SK-N-SH (cell line): ENCODE results near the gene NBPF4. TPM values are rescaled to one million over a fixed set of nuclear protein-coding genes. Genes with fewer than 3 reads are reported as not detected.

Experiments used
- CTCF ChIA-PET: fragments of 300-600, 350-600 bp; formaldehyde crosslinking; extraction: SDS; loops from one replicate; lab custom pipeline; 2021; lab: Yijun Ruan, JAX
- POLR2A ChIA-PET: fragments of 350-600 bp; sonication (Branson Sonifier 250); formaldehyde crosslinking; extraction: SDS; loops from one replicate; lab custom pipeline; 2020; ENCODE audit warnings: antibody characterized with exemption, inconsistent platforms; lab: Yijun Ruan, JAX
- DNase-seq: peaks from one replicate; pipeline ENCODE4 v3.0.0; 2012
- H2AFZ ChIP-seq: fragments of 200-600 bp; sonication (generic); 2 replicates; pipeline ENCODE4 v1.8.1; 2016; ENCODE audit warnings: antibody characterized with exemption, mild to moderate bottlenecking, low read depth
- H3F3A ChIP-seq: fragments of 200-600 bp; sonication (generic); replicated peaks from 2 replicates; pipeline ENCODE3; 2016; ENCODE audit warnings: antibody characterized with exemption, mild to moderate bottlenecking; ENCODE audit not compliant: insufficient read depth
- H3K27ac ChIP-seq, 2 experiments: fragments of 200-500 bp in 1 of 2; fragments of 200-600 bp in 1 of 2; sonication (Bioruptor generic) in 1 of 2; sonication (generic), shearing (Covaris generic) in 1 of 2; 2 replicates each; pipeline versions ENCODE4 v1.5.1 to v1.6.1; 2014 to 2016; ENCODE audit warnings: low read depth in 2 of 2, inconsistent platforms in 1 of 2, low read length in 1 of 2, mild to moderate bottlenecking in 1 of 2, mixed read lengths in 1 of 2
- H3K27me3 ChIP-seq: fragments of 200-600 bp; sonication (generic), shearing (Covaris generic); 2 replicates; pipeline ENCODE4 v1.6.1; 2016; ENCODE audit warnings: mixed run types; ENCODE audit not compliant: insufficient read depth
- H3K36me3 ChIP-seq, 2 experiments: fragments of 200-500 bp in 1 of 2; fragments of 200-600 bp in 1 of 2; sonication (Bioruptor generic) in 1 of 2; sonication (generic) in 1 of 2; replicated peaks in 1 of 2; 2 replicates each; pipeline versions ENCODE3 to v1.5.1; 2014 to 2016; ENCODE audit warnings: low read length in 1 of 2, mild to moderate bottlenecking in 1 of 2; ENCODE audit not compliant: insufficient read depth in 2 of 2, control insufficient read depth in 1 of 2
- H3K4me1 ChIP-seq, 2 experiments: fragments of 200-500 bp in 1 of 2; fragments of 200-600 bp in 1 of 2; sonication (Bioruptor generic) in 1 of 2; sonication (generic), shearing (Covaris generic) in 1 of 2; 2 replicates each; pipeline versions ENCODE4 v1.5.1 to v1.6.1; 2014 to 2016; ENCODE audit warnings: low read depth in 1 of 2, low read length in 1 of 2, mixed run types in 1 of 2; ENCODE audit not compliant: insufficient read depth in 2 of 2, control insufficient read depth in 1 of 2
- H3K4me2 ChIP-seq: fragments of 200-600 bp; sonication (generic), shearing (Covaris generic); 2 replicates; pipeline ENCODE4 v1.6.1; 2017; ENCODE audit warnings: mixed run types
- H3K4me3 ChIP-seq, 2 experiments: fragments of 200-500 bp in 1 of 2; fragments of 200-600 bp in 1 of 2; sonication (Bioruptor generic) in 1 of 2; sonication (generic), shearing (Covaris generic) in 1 of 2; 2 replicates each; pipeline versions ENCODE4 v1.5.1 to v1.8.1; 2014 to 2016; ENCODE audit warnings: low read depth in 2 of 2, inconsistent platforms in 1 of 2, low read length in 1 of 2, mild to moderate bottlenecking in 1 of 2, mixed read lengths in 1 of 2, moderate library complexity in 1 of 2
- H3K79me2 ChIP-seq: fragments of 200-600 bp; sonication (generic); 2 replicates; pipeline ENCODE4 v1.8.1; 2017; ENCODE audit warnings: mild to moderate bottlenecking; ENCODE audit not compliant: insufficient read depth
- H3K9ac ChIP-seq: fragments of 200-600 bp; sonication (generic); 2 replicates; pipeline ENCODE4 v1.6.1; 2017; ENCODE audit warnings: mixed run types
- H3K9me2 ChIP-seq: fragments of 200-600 bp; sonication (generic); 2 replicates; pipeline ENCODE4 v1.6.1; 2017; ENCODE audit warnings: mixed run types
- H3K9me3 ChIP-seq: fragments of 200-600 bp; sonication (generic); 2 replicates; pipeline ENCODE4 v1.6.1; 2017; ENCODE audit warnings: mixed run types, mild to moderate bottlenecking, moderate library complexity
- H4K20me1 ChIP-seq: fragments of 200-600 bp; sonication (generic); 2 replicates; pipeline ENCODE4 v1.6.1; 2017; ENCODE audit warnings: mild to moderate bottlenecking, mixed run types; ENCODE audit not compliant: insufficient read depth
- CHD2 ChIP-seq: fragments of 150-350 bp; IDR thresholded peaks from 2 replicates; pipeline ENCODE4 v1.6.1; 2018; ENCODE audit warnings: low read length; ENCODE audit not compliant: partially characterized antibody
- CTCF ChIP-seq: fragments of 200-600 bp; sonication (generic); IDR thresholded peaks from 2 replicates; pipeline ENCODE4 v1.6.1; 2017; ENCODE audit warnings: antibody characterized with exemption, mild to moderate bottlenecking, moderate library complexity
- ELF1 ChIP-seq: IDR thresholded peaks from 2 replicates; pipeline ENCODE4 v1.4.0; 2012
- FOSL2 ChIP-seq: IDR thresholded peaks from 2 replicates; pipeline ENCODE4 v1.4.0; 2012; ENCODE audit warnings: low read depth, mild to moderate bottlenecking, moderate library complexity, borderline replicate concordance
- FOXJ3 ChIP-seq: sonication (generic); formaldehyde crosslinking; IDR thresholded peaks from 2 replicates; pipeline ENCODE4 v1.5.1; 2020; ENCODE audit warnings: mild to moderate bottlenecking, missing genetic modification reagents
- GABPA ChIP-seq: IDR thresholded peaks from 2 replicates; pipeline ENCODE4 v1.4.0; 2012; ENCODE audit warnings: low read depth, mild to moderate bottlenecking
- MEF2A ChIP-seq: IDR thresholded peaks from 2 replicates; pipeline ENCODE4 v1.4.0; 2012; ENCODE audit warnings: low read depth, borderline replicate concordance
- MXI1 ChIP-seq: IDR thresholded peaks from 2 replicates; pipeline ENCODE4 v1.6.1; 2012; ENCODE audit warnings: mild to moderate bottlenecking, low read depth, low read length, improper control_type of control experiment
- NFIC ChIP-seq: IDR thresholded peaks from 2 replicates; pipeline ENCODE4 v1.4.0; 2012; ENCODE audit warnings: borderline replicate concordance
- POLR2AphosphoS5 ChIP-seq: IDR thresholded peaks from 2 replicates; pipeline ENCODE4 v1.6.1; 2012; ENCODE audit warnings: low read depth, low read length
- RAD21 ChIP-seq: IDR thresholded peaks from 2 replicates; pipeline ENCODE4 v1.6.1; 2012; ENCODE audit warnings: mild to moderate bottlenecking, low read length
- REST ChIP-seq: IDR thresholded peaks from 2 replicates; pipeline ENCODE4 v1.6.1; 2012; ENCODE audit warnings: mild to moderate bottlenecking, low read depth, low read length, moderate library complexity
- RXRA ChIP-seq: IDR thresholded peaks from 2 replicates; pipeline ENCODE4 v1.4.0; 2012; ENCODE audit warnings: low read depth, mild to moderate bottlenecking, borderline replicate concordance
- SIN3A ChIP-seq: IDR thresholded peaks from 2 replicates; pipeline ENCODE4 v1.6.1; 2012; ENCODE audit warnings: low read depth, mild to moderate bottlenecking, low read length, moderate library complexity, borderline replicate concordance
- YY1 ChIP-seq: IDR thresholded peaks from 2 replicates; pipeline ENCODE4 v1.4.0; 2012; ENCODE audit warnings: low read depth, mild to moderate bottlenecking
- WGBS: methylation state at CpG from one replicate; pipeline ENCODE4 v1.1.6; 2017; ENCODE audit warnings: low lambda C conversion rate; 5-methylcytosine and 5-hydroxymethylcytosine counted together
- polyA plus RNA-seq, 3 experiments: library from polyadenylated mRNA; depleted of rRNA; stranded (reverse); fragments of >200 nt; gene quantifications; 2 replicates each; pipeline ENCODE4 v1.2.3, GENCODE V29; 2012

Gene NBPF4
- polyA plus RNA-seq, 1 of the 3 experiments (the other 2 are of a cell fraction), result not detected

- no peaks in the 10 kb centered on the region for H3K9me2 ChIP-seq
- 46% methylated on average over 2 of the region's 2 CpGs for WGBS
- H3K27ac ChIP-seq, result no peak overlapping the region
- peaks cover 3% of the 10 kb centered on the region; the same call in 1 of the 2 replicates for H4K20me1 ChIP-seq
- no peaks in the 10 kb centered on the region for H3K27me3 ChIP-seq
- CTCF ChIA-PET, result no interaction called here
- no peak overlapping the region for H3K4me3 ChIP-seq
- POLR2A ChIA-PET, result no interaction called here
- TF ChIP-seq FOSL2 (no peak), MXI1 (no peak), RAD21 (no peak), RXRA (no peak), REST (no peak), CHD2 (no peak), ELF1 (no peak), YY1 (no peak), SIN3A (no peak), FOXJ3 (CRISPR knock-in tag) (no peak), POLR2AphosphoS5 (no peak), NFIC (no peak), CTCF (no peak), MEF2A (no peak), GABPA (no peak)
- H3K4me1 ChIP-seq, result peaks cover 0 to 2% of the 10 kb centered on the region in 2 experiments; a peak in 2 of 4 replicates
- peaks cover 69% of the 10 kb centered on the region for H3K79me2 ChIP-seq
- H3F3A ChIP-seq, result peaks cover 6% of the 10 kb centered on the region
- H3K36me3 ChIP-seq, result peaks cover 49 to 66% of the 10 kb centered on the region in 2 experiments
- H3K9ac ChIP-seq, result no peak overlapping the region
- H3K9me3 ChIP-seq, result no peaks in the 10 kb centered on the region; the same call in 1 of the 2 replicates
- H3K4me2 ChIP-seq, result no peak overlapping the region
- DNase-seq, result no peak
- no peak overlapping the region for H2AFZ ChIP-seq
Observed at GRCh38 chr1:108182959-108183700, 60.7 kb downstream of the NBPF4 start.
